HG03575 (cell line): ENCODE measurements around the gene IL22RA1.

Source experiments
- ATAC-seq: cut with Tn5 transposase; IDR thresholded peaks from one replicate; pipeline ENCODE4 v1.9.1; 2021; ENCODE audit not compliant: unreplicated experiment, insufficient number of reproducible peaks, low FRiP score; ENCODE audit errors: extremely low read depth

IL22RA1 gene

GRCh38 chr1:24169286-24169685, 26.3 kb upstream of the IL22RA1 start:
- ATAC-seq = no peak

GRCh38 chr1:24168245-24168644, 25.3 kb upstream of the IL22RA1 start:
- ATAC-seq = no peak

GRCh38 chr1:24167008-24167407, 24.1 kb upstream of the IL22RA1 start:
- ATAC-seq = no peak

GRCh38 chr1:24165500-24165899, 22.6 kb upstream of the IL22RA1 start:
- no peak for ATAC-seq

- ATAC-seq = no peak
These were observed 21.1 kb upstream of the IL22RA1 start for GRCh38 chr1:24164004-24164403.

GRCh38 chr1:24162201-24162600, 19.3 kb upstream of the IL22RA1 start:
- ATAC-seq = no peak

GRCh38 chr1:24161270-24161669, 18.3 kb upstream of the IL22RA1 start:
- no peak for ATAC-seq

- no peak for ATAC-seq
These were observed 16.4 kb upstream of the IL22RA1 start for GRCh38 chr1:24159366-24159765.

- no peak for ATAC-seq
These were observed 15.1 kb upstream of the IL22RA1 start for GRCh38 chr1:24157918-24158481.

- no peak for ATAC-seq
These were observed 13.8 kb upstream of the IL22RA1 start for GRCh38 chr1:24156542-24157260.

GRCh38 chr1:24155011-24155782, 12.3 kb upstream of the IL22RA1 start:
- no peak for ATAC-seq

GRCh38 chr1:24154215-24154614, 11.3 kb upstream of the IL22RA1 start:
- no peak for ATAC-seq

- no peak for ATAC-seq
These were observed 9.9 kb upstream of the IL22RA1 start for GRCh38 chr1:24152631-24153494.

GRCh38 chr1:24151175-24151533, 8.2 kb upstream of the IL22RA1 start:
- no peak for ATAC-seq

GRCh38 chr1:24150234-24151174, 7.6 kb upstream of the IL22RA1 start:
- no peak for ATAC-seq

- ATAC-seq = no peak
These were observed 6.9 kb upstream of the IL22RA1 start for GRCh38 chr1:24149866-24150233.

- no peak for ATAC-seq
These were observed 4.9 kb upstream of the IL22RA1 start for GRCh38 chr1:24147816-24148215.

- no peak for ATAC-seq
These were observed 4.3 kb upstream of the IL22RA1 start for GRCh38 chr1:24147194-24147593.
